NCI-H1417 (cell line): Measurements from ENCODE around the gene RNF150.
A peak's percentile ranks its signal among the peaks of the same experiment; 100 is the strongest.

ENCODE experiments used
- DNase-seq, 3 experiments: peaks; one replicate each; lab custom pipeline; 2025; lab: John Stamatoyannopoulos, UW

The RNF150 gene

GRCh38 chr4:140865253-140866217, 267.7 kb downstream of the RNF150 start:
- no peak for DNase-seq

GRCh38 chr4:140863197-140863596, 270.1 kb downstream of the RNF150 start:
- DNase-seq, result no peak

- no peak for DNase-seq
Measured at GRCh38 chr4:140862177-140862442, 271.2 kb downstream of the RNF150 start.

- peak; percentile 53 to 93 (median 60) for DNase-seq
Measured at GRCh38 chr4:140861359-140862176, 271.7 kb downstream of the RNF150 start.

GRCh38 chr4:140858897-140859296, 274.4 kb downstream of the RNF150 start:
- no peak for DNase-seq

- DNase-seq, result no peak
Measured at GRCh38 chr4:140857111-140857510, 276.2 kb downstream of the RNF150 start.

- peak in 2 of 3 experiments; percentile 66 to 90 for DNase-seq
Measured at GRCh38 chr4:140856621-140857062, 276.6 kb downstream of the RNF150 start.

- no peak for DNase-seq
Measured at GRCh38 chr4:140854168-140854567, 279.1 kb downstream of the RNF150 start.

GRCh38 chr4:140851804-140852203, 281.5 kb downstream of the RNF150 start:
- DNase-seq, result no peak

- peak; percentile 56 to 87 (median 68) for DNase-seq
Measured at GRCh38 chr4:140851032-140851636, 282.1 kb downstream of the RNF150 start.

GRCh38 chr4:140849526-140849925, 283.7 kb downstream of the RNF150 start:
- DNase-seq, result no peak

- DNase-seq, result no peak
Measured at GRCh38 chr4:140846736-140847135, 286.5 kb downstream of the RNF150 start.

GRCh38 chr4:140844061-140844460, 289.2 kb downstream of the RNF150 start:
- DNase-seq, result no peak

GRCh38 chr4:140841186-140841585, 292.1 kb downstream of the RNF150 start:
- no peak for DNase-seq

GRCh38 chr4:140839888-140840790, 293.1 kb downstream of the RNF150 start:
- no peak for DNase-seq

- DNase-seq, result no peak
Measured at GRCh38 chr4:140839406-140839805, 293.9 kb downstream of the RNF150 start.

GRCh38 chr4:140837736-140838135, 295.5 kb downstream of the RNF150 start:
- DNase-seq, result no peak

GRCh38 chr4:140834839-140835495, 298.3 kb downstream of the RNF150 start:
- DNase-seq, result no peak

GRCh38 chr4:140833280-140833679, 300.0 kb downstream of the RNF150 start:
- DNase-seq, result no peak

GRCh38 chr4:140829825-140830224, 303.4 kb downstream of the RNF150 start:
- no peak for DNase-seq

- DNase-seq, result no peak
Measured at GRCh38 chr4:140826701-140827027, 306.6 kb downstream of the RNF150 start.
